ENCODE results near the gene NUP210L.
"Not testable (repeated sequence)": the region's sequence is repeated elsewhere in the genome, so short reads cannot be mapped to it uniquely, and the experiment has no call there.

NUP210L gene

DNA sequence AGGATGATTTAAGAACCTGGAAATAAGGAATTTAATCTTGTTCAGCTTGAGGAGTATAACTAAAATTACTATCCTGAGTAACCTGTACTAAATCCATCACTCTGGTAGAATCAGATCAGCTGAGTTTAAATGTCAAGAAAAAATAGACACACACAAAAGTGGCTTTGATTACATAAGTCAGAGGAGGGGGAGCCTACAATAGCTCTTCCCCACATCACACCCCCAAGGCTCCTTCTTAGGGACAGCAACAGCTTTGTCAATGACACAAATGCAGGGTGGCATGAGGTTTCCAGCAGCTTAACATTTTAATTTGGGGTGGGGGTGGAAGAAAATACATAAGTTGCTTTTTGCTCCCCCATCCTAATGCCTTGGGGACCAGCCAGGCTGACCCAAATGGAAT is 12.6 kb upstream of the NUP210L start:
- no peak for DNase-seq

DNA sequence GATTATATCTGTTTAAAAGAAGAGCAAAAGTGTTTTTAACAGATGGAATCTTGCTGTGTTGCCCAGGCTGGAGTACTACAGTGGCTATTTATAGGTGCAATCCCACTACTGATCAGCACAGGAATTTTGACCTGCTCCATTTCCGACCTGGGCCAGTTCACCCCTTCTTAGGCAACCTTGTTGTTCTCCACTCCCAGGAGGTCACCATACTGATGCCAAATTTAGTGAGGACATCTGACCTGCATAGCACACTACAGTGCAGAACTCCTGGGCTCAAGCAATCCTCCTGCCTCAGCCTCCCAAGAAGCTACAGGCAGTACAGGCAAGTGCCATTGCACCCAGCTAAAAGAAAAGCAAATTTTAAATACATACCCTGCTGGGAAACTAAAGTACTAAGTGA is 11.3 kb upstream of the NUP210L start:
- DNase-seq = no peak

DNA sequence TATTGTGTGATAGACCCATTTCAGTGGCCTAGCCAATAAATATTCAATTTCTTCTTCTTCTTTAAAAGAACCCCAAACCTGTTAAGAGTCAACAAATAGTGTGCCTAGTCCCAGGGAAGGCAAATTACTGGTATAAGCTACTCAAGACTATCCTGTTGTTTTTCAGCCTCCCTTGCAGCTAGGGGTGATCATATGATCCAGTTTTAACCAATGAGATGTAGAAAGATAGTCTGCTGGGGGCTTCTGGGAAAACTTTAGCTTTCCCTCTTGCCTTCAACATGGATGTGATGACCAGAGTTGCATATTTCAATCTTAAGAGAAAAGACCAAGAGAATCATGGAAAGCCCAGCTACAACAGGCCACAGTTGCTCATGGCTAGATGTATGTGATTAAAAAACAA is 4.7 kb upstream of the NUP210L start:
- no peak for DNase-seq

DNA sequence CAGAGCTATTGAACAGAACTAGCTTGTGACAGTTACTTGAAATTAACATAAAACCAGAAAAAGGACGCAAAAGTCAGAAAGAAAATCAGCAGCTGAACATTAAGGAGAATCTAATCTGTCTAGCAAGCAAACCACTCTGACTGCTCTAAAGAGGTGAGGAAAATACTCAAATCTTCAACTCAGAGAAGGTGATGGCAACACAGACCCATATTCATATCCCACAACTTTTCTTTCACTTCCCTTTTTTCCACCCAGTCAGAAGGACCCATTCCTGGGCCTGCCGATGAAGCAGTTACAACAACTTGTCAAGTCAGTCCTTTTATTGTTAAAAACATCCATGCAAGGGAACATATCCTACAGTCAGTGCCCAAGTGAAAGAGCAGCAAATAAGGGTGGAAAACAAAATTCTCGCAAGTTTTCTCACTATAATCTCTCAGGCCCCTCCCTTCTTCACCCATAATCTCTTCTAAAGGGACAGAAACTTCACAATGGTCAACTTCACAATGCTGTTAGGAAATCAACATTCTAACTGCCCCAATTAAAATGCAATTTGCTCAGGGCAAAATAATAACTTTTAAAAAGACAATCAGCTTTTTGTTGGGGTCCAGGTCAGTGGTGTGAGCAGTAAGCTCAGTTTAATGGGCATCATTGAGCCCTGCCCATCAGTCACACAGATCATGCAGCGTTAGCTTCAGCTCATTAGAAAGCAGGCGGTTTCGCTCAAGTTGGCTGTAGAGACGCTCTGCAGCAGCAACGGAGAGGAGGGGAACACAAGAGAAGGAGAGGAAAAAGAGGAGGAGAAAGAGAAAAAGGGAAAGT is 3.6 kb upstream of the NUP210L start:
- DNase-seq = no peak

DNA sequence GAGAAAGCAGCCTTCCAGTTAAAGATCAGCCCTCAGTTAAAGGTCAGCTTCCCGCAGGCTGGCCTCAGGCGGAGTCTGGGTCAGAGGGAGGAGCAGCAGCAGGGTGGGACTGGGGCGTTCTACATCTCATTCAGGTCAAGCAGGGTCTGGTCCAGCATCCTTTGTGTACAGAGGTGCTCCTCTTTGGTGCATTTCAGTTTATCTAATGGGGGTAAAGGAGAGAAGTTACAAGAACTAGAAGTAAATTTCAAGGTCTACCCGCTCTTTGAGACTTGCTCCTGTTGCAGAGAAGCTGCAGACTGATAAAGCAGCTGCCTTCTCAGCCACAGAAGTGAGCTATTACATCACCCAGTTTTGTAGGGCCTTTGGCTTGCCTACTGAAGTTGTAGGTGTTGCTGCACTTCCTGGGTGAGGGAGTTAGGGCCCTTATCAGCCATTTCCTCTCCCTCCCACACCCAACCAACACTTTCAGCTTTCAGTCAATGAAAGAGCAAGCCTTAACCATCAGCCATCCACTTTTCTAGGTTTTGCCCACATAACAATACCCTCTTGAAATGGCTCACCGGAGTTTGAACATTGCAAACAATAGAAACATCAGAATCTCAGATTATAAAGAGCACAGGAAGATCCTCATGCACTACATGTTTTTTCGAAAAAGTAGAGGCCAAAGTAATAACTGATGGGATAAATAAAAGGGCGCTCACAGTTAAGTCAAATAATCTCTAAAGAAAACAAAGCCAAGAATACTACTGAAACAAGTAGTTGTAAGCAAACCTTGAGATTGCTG is 2.8 kb upstream of the NUP210L start:
- peak; percentile 15 for DNase-seq

DNA sequence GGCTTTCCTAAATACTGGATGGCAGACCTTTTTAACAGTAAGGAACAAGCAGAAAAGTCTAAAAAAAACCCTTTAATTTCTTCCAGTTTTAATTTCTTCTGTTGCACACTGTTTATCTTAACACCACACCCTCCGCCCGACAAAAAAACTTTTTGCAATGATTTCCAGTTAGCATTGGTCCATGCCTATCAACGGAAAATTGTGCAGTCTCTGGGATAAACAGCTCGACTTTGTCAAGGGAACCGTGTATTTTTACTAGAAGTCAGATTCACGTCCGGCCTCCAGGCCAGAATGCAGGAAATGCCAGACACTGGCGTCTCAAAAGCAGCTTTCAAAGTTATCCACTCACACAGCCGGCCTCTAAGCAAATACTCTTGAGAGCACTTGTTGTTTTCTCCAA is 378 bp upstream of the NUP210L start:
- DNase-seq = peak; percentile 29

DNA sequence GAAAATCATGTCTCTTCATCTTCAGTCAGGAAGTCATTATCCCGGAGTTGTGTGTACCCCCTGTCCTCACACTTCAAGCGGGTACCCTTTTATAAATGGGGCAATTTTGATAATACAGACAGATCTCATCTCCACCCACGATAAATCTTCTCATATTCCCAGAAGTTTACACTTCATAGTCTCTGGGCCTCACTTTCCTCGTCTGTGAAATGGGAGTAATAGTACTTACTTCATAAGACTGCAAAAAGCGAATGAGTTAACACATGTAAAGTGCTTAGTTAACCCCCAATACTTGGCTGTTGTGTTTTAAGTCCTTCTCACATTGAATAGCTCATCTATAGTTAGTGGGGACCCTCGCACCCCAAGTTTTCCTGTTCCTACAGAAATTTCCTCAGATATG is 820 bp downstream of the NUP210L start:
- DNase-seq = no peak

DNA sequence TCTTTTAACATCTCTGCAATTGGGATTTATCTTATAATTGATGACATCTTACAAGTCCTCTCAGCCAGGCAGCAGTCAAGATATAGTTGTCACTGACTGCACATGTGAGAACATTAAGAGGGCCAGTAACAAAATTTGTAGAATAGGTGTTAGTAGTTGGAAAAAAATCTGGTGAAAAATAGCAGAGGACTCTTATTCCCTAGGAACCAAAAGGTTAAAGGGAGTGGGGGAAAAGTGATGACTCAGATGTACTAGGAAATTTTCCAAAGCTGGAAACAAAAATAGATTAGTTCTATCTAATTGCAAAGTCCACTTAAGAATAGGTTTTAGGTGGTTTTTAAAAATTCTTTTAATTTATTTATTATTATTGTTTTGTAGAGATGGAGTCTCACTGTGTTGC is 3.6 kb downstream of the NUP210L start:
- DNase-seq = no peak

DNA sequence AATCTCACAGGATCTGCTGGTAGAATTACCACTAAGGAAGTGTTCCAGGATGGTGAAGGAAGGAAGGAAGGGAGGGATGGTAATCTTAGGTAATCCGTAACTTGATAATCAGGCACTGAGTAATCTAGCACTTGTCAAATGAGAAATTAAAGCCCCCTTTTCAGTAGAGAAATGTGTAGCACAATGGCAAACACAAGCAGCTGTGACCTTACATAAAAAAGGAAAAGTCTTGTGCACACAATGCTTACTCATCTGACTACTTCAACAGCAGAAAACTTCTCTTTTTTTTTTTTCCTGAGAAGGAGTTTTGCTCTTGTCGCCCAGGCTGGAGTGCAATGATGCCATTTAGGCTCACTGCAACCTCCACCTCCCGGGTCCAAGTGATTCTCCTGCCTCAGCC is 6.1 kb downstream of the NUP210L start:
- no peak for DNase-seq

DNA sequence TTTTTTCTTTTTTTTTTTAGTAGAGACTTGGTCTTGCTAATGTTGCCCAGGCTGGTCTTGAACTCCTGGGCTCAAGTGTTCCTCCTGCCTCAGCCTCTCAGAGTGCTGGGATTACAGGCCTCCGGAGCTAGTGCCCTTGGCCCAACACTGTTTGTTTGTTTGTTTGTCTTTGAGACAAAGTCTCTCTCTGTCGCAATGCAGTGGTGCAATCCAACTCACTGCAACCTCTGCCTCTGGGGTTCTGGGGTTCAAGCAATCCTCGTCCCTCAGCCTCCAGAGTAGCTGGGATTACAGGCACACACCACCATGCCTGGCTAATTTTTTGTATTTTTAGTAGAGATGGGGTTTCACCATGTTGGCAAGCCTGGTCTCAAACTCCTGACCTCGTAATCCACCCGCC is 7.4 kb downstream of the NUP210L start:
- not testable (repeated sequence) for DNase-seq

DNA sequence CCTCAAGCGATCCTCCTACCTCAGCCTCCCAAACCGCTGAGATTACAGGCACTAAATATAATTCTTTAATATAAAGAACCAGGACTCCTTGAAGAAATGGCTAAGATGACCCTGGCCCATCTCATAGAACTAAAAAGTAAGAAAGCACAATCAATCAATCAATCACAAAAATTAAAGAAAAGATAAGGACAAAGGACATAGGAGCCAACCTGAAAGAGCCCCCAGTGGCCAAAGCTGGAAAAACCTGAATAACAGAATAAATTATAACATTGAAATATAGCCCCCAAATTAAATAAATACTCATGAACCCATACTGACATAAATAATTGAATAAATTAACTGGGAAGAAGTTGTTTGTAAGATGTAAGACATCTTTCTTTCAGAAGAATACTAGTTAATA is 8.9 kb downstream of the NUP210L start:
- no peak for DNase-seq

DNA sequence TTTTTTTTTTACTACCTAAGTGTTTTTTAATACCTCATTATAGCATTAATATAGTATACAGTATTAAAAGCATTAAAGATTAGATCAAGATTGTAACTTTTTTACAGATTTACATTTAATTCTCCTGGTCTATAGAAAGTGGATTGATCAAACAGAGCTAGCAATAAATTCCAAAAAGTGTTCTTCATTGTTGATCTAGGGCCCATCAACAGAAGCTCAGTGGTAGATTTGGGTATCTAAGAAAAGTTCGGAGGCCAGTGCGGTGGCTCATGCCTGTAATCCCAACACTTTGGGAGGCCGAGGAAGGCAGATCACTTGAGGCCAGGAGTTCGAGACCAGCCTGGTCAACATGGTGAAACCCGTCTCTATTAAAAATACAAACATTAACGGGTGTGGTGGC is 12.5 kb downstream of the NUP210L start:
- DNase-seq = no peak

DNA sequence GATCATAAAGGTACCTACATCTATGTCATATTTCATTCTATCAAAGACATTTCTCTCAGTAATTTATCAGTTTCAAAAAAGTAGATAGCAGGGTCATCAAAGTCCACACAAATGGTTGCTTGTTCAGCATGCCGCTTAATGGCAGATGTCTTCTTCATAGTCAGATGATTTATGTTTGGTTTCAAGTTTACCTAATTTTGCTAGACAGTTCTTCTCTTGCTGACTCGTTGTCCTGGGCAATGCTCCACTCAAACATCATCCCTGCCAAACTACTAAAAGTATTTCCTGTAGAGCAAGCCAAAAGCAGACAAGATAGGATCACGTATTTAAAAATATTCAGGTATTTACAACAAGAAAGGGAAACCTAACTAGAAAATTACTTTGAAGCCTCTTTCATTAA is 13.6 kb downstream of the NUP210L start:
- no peak for DNase-seq

DNA sequence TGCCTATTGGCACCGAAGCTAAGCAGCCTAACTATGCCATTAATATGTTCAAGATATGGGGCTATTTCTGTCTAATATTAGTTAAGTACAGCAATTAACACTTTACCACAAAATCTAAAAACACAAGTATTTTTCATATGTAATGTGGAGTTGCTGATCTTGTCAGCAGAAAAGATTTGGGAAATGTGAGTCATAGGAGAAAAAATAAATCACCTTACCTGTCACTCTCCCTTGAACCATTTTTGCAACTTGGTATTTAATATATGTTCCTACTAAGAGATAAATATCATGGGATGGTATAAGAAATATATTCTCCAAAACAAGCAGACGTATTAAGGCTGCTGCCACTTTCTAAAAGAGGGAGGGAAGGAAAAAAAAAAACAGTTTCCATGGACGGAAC is 17.0 kb downstream of the NUP210L start:
- DNase-seq = no peak

DNA sequence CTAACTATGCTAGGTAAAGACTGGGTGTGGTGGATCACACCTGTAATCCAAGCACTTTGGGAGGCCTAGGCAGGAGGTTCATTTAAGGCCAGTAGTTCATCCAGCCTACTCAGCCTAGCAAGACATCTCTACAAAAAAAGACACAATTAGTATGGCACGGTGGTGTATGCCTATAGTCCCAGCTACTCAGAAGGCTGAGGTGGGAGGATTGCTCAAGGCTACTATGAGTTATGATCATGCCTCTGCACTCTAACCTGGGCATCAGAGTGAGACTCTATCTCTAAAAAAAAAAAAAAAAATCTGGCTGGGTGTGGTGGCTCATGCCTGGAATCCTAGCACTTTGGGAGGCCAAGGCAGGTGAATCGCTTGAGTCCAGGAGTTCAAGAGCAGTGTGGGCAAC is 21.6 kb downstream of the NUP210L start:
- DNase-seq = no peak

DNA sequence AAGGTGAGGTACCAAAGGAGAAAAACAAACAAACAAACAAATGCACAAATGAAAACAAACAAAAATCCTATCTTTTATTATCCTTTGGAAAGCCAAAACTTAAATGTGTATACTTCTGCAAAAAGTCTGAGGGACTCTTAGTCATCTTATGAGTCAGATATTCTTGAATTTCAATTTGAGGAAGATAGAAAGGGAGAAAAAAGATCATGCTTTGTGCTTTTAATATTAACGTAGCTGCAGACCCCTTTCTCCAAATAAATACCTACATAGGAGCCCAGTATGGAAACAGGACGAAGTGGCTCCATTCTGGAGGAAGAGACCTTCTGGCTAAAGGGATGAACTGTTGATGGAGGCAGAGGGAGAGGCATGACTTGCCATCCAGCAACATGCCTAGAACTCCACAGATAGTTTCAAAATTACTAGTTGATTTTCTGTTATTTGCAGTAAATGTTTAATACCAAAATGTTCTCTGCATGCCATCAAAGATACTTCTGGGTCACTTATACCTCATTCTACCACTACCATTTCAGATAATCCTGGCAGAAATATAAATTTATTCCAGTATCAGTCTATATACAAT is 25.4 kb downstream of the NUP210L start:
- DNase-seq = no peak

DNA sequence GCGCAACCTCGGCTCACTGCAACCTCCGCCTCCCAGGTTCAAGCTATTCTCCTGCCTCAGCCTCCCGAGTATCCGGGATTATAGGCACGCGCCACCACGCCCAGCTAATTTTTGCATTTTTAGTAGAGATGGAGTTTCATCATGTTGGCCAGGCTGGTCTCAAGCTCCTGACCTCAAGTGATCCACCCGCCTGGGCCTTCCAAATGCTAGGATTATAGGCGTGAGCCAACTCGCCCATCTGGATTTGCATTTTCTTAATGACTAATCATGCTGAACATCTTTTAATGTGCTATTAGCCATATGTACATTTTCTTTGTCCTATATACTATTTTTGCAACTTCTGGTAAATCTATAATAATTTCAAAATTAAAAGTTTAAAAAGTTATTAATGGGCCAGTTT is 31.7 kb downstream of the NUP210L start:
- not testable (repeated sequence) for DNase-seq

DNA sequence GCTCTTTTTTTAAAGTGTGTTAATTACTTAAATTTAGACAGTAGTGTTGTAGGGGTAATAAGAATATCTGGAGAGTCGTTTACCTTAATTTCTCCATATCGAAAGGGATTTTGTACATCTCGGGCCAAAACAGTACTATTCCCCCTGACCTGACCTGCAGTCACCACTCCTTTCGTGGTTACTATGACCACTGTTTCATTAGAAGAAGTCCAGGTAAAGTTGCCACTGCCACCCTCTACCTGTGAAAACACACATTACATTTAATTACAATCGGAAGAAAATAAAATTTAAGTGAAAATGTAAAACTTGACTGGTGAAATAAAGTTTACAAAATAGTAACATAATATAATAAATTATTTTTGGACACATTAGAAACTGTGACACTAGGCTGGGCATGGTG is 37.2 kb downstream of the NUP210L start:
- no peak for DNase-seq

DNA sequence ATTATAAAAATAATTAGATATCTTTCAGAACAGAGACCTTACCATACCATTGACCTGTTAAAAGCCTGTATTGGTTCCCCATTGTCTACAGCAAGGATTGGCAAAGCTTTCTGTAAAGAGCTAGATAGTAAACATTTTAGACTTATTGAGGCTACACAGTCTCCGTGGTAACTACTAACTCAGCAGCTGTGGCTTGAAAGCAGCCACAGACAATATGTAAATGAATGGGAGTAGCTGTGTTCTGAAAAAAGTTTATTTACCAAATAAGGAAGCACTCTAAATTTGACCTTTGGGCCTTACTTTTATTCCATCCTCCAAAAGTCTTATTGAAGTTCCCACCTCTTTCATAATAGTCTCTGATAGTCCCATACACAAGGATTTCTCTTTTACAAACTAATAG is 39.7 kb downstream of the NUP210L start:
- DNase-seq = peak; percentile 8

DNA sequence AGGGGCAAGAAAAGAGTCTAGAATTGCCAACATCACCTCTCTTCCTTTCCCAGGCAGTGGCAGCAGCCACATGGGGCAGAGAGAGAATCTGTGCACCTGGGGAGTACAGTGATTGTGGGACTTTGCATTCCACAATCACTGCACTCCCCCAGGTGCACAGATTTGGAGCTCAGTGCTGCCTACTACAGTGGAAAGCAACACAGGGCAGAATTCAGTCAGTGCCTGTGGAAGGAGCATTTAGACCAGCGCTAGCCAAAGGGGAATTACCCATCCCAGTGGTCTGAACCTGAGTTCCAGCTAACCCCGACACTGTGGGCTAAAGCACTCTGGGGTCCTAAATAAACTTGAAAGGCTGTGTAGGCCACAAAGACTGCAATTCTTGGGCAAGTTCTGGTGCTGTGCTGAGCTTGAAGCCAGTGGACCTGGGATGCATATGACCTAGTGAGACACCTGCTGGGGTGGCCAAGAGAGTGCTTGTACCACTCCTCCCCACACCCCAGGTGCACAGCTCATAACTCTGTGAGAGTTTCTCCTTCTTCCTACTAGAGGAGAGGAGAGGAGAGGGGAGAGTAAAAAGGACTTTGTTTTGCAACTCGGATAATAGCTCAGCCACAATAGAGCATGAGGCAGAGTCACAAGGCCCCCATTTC is 50.3 kb downstream of the NUP210L start:
- DNase-seq = no peak

DNA sequence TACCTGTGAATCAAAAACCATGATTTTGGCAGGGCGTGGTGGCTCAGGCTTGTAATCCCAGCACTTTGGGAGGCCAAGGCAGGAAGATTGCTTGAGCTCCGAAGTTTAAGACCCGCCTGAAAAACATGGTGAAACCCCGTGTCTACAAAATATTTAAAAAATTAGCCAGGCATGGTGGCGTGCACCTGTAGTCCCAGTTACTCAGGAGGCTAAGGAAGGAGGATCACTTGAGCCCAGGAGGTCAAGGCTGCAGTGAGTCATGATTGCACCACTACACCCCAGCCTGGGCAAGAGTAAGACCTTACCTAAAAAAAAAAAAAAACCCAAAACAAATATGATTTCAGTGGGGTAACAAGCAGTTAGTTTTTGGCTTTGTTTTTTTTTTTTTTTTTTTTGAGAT is 54.7 kb downstream of the NUP210L start:
- DNase-seq = not testable (repeated sequence)

DNA sequence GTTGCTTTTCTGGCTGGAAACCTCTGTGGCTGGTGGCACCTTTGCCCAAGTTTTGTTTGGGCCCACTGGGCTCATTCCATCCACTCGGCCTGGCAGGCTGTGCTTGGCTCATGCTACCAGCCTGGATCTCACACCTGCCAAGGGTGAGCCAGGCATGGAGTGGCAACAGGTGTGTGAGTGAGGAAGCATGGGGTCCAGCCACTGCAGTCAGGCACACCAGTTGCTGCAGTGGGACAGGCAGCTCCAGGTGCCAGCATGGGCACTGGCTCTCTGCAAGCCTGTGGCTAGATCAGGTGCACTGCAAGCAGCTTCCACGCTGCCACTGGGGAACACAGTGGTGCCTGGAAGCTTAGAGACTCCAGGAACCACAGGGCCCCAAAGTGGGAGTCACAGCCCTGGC is 57.0 kb downstream of the NUP210L start:
- no peak for DNase-seq

DNA sequence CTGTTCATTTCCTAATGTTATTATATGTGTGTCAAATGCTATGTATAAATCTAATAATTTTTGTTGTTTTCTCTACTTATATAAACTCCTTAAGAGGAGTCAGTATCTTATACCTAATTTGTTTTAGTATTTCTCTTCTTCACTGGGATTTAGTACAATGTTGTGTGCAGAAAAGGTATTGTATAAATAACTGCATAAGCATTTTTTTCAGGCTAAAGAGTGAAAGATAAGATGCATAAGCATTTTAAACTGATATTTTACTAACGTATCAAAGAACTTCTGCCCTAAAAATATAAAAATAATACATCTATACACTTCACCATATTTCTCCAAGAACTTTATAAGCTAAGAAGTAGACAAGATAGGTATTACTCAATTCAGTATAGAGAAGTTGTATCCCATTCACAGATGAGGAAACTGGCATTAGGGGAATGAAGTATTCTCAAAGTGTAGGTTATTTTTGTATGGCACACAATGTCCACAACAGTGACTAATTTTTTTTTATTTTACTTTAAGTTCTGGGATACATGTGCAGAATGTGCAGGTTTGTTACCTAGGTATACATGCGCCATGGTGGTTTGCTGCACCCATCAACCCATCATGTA is 59.3 kb downstream of the NUP210L start:
- DNase-seq = no peak
